ENCODE results near the gene SLC45A3.
"Not testable (repeated sequence)": the region's sequence is repeated elsewhere in the genome, so short reads cannot be mapped to it uniquely, and the experiment has no call there.

SLC45A3 gene

GRCh38 chr1:205636138-205636530 is 44.2 kb downstream of the SLC45A3 start:
- not testable (repeated sequence) for DNase-seq (ENCODE audit: low read depth)

GRCh38 chr1:205633421-205633976 is 46.8 kb downstream of the SLC45A3 start:
- DNase-seq (ENCODE audit: low read depth), result no peak

- DNase-seq (ENCODE audit: low read depth), result no peak
Measured at GRCh38 chr1:205632669-205633169, 47.6 kb downstream of the SLC45A3 start.

DNA sequence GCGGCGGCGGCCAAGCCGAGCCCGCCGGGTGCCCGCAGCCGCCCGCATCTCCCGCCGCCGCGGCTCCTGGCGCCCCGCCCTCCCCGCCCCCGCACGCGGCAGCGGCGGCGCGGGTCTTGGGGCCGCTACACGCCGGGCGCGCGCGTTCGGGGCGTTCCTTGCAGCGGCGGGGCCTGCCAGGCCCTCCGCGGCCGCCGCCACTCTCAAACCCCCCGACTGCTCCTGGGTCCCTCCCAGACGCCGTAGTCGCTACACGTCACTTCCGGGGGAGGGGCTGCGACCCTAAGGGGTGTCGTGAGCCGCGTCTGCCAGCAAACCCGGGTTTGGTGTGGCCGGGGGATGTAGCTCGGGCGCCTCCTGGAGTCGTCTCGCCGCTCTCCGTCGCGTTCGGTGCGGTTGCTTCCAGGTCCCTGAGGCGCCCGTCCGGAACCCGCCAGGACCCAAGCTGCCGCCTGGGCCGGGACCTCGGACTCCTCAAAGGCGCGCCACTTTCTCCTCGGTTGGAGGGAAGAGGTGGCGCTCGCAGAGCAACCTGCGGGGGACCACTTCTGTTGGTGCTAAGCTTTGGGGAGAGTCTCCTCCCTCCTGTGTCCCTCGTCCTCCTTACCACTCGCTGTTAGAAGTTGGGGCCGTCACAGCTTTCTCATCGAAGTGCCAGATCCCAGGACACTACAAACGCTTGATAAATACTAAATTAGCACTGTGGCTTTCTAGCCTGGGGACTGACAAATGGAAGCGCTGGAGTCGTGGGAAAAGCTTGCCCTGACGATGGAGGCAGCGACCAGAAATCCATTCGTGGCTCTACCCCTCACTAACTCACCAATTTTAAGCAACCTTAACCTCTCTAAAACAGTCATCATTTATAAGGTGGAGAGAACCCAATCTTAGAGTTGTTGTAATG is 48.3 kb downstream of the SLC45A3 start, which contains the start of gene ELK4:
ELK4 (minus strand) TSS at position 244 of the 901 bp plus-strand sequence. CDS start 8,129 bp downstream, outside the sequence.
- DNase-seq (ENCODE audit: low read depth), result peak; percentile 99

DNA sequence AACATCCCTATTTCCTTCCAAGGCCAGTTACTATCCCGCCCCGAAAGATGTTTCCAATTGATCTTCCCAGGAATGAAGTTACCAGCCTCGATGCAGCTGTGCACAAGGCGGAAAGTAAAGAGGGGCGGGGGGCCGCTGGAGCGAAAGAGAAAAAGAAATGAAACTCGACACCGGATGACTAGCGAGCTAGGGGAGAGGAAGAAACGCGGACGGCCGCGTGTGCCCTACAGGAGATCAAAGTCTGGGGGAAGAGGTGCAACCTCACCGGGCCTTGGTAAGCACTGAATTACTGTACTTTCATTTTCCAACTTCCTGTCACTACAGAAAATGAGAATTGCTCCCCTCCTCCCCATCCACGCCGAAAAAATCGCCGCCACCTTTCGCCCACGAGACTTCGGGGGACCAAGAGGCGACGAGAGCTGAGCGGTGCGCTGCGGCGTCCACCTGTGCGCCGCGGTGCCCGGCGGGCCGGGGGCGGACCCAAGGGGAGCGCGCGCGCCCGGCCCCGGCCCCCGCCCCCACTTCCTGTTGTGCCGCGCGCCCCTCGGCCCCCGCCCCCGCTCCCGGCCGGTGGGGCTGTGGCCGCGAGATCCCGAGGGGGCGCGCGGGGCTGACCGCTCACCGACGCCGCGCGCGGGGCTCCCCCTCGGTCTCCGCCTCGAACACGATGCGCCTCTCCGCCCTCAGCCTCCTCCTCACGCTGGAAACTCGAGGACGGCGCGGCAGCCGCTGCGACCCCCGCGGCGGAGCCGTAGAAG is 49.1 kb downstream of the SLC45A3 start:
- DNase-seq (ENCODE audit: low read depth), result peak; percentile 62

DNA sequence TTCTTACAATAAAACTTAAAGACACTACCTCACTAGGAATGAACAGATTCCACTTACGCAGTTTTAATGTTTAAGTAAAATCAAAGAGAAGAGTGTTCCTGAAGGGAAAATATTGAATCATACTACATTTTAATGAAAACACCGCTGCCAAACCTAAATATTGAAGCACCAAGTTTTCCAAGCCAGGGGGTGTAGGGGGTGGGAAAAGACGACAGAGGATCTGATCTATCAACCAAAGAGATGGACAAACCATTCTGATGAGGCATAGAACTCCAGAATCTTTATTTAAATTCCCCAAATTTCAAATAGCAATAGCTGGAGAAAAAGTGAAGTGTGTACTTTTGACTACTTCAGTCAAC is 49.7 kb downstream of the SLC45A3 start:
- no peak for DNase-seq (ENCODE audit: low read depth)

DNA sequence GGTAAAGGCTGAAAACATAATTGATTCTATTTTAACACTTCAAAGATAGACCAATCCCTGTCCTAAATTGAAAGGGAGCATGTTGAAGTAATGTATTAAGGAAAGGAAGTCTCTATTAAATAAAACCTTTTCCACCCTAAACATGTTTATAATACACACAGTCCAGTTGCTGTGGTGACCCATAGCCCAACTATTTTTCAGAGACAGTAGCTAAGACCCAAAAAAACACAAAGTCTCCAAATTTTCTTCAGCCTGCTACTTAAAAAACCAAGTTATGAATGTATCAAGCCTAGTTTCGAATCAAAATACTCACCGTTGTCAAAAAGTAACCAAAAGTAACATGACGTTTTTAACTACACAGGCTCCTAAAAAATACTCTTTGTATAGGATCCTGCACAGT is 50.1 kb downstream of the SLC45A3 start:
- no peak for DNase-seq (ENCODE audit: low read depth)

DNA sequence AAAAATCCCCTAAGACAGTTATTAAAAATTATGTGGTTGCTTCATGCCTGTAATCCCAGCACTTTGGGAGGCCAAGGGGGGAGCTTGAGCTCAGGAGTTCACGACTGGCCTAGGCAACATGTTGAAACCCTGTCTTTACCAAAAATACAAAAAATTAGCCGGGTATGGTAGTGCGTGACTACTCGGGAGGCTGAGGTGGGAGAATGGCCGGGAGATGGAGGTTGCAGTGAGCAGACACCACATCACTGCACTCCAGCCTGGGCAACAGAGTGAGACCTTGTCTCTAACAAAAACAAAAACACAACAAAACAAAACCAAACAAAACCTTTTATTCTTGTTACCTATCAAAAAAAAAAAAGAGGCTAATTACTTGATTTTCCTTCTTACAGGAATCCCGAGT is 50.6 kb downstream of the SLC45A3 start:
- DNase-seq (ENCODE audit: low read depth), result no peak

- DNase-seq (ENCODE audit: low read depth), result no peak
Measured at GRCh38 chr1:205627956-205628355, 52.4 kb downstream of the SLC45A3 start.

DNA sequence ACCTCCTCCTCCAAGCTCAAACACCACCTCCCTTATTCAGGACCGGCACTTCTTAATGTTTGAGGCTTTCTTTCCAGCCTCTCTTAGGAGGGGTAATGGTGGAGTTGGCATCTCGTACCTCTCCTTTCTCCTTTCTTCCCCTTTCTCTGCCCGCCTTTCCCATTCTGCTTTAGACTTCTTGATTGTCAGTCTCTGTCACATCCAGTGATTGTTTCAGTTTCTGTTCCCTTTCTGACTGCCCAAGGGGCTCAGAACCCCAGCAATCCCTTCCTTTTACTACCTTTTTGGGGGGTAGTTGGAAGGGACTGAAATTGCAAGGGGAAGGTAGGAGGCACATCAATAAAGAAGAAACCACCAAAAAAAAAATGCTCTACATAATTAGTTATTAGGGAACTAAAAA is 54.1 kb downstream of the SLC45A3 start:
- DNase-seq (ENCODE audit: low read depth), result no peak

GRCh38 chr1:205623646-205624045 is 56.7 kb downstream of the SLC45A3 start:
- DNase-seq (ENCODE audit: low read depth), result no peak

GRCh38 chr1:205620269-205620668 is 60.0 kb downstream of the SLC45A3 start:
- no peak for DNase-seq (ENCODE audit: low read depth)

DNA sequence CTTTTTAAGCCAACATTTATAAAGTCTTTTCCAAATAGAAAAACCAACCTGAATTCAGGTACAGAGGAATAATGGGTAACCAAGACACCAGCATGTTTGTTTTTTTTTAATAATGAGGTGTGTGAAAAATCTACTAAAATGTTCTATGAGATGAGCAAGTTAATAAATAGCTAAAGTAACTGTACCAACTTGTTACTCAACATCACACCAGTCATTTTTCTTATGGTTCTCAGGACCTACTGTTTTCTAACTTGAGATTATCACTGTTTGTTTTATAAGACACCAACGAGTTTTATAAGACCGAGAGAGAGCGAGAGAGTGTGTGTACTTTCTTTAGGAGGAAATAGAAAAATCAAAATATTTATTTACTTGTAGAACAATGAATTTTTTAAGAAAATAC is 60.9 kb downstream of the SLC45A3 start:
- DNase-seq (ENCODE audit: low read depth), result no peak

DNA sequence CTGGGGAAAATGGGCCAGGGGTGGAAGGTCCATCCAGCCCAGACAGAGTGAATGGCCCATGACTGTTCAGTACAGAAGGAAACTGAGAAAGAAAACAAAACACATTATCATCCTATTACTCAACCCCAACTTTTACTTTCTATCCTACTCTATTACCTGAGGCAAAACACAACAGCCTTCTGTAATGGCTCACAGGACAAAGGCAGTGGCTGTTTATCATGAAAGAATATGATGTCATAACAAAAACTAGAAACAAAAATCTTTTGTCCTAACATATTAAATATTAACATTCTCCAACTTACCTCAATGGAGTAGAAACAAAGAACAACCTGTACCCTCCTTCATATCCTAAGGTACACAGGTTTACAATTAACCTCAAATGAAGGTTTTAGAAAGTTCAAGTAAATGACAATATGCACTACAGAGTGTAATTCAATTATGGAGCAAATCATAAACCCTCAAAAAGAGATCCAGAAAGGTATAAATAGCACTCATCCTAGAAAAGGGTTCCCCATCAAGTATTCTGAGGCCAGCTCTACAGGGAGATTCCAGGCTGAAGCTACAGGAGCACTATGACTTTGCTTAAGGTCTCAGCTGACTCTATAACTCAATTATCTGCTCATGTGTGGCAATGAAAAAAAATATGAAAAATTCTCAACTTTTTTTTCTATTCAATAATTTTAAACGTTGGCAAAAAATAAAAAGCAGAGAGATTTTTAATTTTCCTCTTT is 63.6 kb downstream of the SLC45A3 start:
- DNase-seq (ENCODE audit: low read depth), result no peak

DNA sequence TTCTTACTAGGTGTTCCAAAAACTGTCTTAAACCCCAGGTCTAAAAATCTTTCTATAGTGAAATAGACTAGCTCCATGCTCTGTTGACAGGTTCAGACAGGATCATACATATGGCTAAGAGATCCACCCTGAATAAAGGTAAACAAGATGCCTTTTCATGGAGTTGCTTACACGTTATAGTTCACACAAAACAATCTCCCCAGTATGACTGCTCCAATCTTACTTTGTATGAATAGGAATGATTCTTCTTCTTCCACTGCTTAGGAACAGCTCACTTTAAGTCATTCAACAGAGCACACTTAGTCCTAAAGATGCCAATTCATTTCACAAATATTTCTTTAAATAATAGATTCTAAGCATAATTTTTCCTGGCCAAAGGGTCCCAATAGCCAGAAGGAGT is 64.5 kb downstream of the SLC45A3 start:
- DNase-seq (ENCODE audit: low read depth), result no peak

GRCh38 chr1:205613854-205614412 is 66.4 kb downstream of the SLC45A3 start:
- no peak for DNase-seq (ENCODE audit: low read depth)

DNA sequence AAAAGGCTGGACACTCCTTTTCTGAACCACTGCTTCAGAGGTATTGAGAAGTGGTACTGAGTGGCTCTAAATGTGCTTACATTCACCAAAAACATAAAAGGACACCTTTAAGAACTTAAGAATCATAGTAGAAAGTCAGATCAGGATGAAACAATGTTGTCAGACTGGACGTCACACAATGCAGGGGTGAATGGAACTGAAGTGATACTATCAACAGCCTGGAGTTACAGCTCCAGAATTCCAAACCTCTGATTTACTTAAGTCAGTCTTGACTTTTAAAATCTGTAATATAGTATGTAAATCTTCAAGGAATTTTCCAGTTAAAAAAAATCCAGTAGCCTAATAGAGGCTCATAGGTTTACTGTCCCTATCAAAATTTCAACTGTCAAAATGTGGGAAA is 67.8 kb downstream of the SLC45A3 start:
- DNase-seq (ENCODE audit: low read depth), result no peak

- no peak for DNase-seq (ENCODE audit: low read depth)
Measured at GRCh38 chr1:205612104-205612503, 68.2 kb downstream of the SLC45A3 start.

GRCh38 chr1:205610901-205611466 is 69.3 kb downstream of the SLC45A3 start:
- no peak for DNase-seq (ENCODE audit: low read depth)

GRCh38 chr1:205610036-205610435 is 70.3 kb downstream of the SLC45A3 start:
- no peak for DNase-seq (ENCODE audit: low read depth)

Data from activated T-cell treated with anti-CD3 and anti-CD28 coated beads for 1 hour (primary cell).